ENCODE results near the gene BMP6.
"Not testable (repeated sequence)": the region's sequence is repeated elsewhere in the genome, so short reads cannot be mapped to it uniquely, and the experiment has no call there.

The BMP6 gene

DNA sequence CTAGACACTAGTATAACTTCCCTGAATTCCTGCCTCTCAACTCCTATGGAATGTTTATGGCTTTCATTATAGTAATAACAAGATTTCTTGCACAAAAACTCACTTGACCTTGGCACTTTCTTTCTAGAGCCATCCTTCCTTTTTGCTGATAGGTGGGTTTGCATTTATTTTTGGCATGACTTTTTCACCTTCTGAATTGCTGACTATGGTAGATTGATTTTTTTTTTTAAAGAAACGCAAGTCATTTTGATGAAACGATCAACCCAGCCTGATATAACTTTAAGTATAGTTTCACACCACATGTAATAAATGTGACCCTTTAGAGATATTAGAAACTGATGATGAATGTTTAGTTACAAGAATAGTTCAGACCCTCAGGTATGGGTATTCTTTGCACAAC is 61.8 kb downstream of the BMP6 start:
- DNase-seq (ENCODE audit: low read depth) = no peak

DNA sequence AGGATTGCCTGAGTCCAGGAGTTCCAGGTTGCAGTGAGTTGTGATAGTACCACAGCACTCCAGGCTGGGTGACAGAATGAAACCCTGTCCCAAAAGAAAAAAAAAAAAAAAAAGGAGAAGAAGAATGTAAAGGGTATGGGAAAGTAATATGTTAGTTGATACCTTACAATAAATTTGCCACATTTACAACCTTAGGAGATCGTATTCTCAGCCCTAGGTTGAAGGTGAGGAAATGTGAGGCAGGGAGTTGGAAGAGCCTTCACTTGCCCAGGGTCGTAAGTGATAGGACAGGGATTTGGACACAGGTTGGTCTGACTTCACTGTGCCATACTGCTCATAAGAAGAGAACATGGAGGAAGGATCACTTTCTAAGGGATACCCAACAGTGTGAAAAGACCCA is 68.6 kb downstream of the BMP6 start:
- no peak for DNase-seq (ENCODE audit: low read depth)

DNA sequence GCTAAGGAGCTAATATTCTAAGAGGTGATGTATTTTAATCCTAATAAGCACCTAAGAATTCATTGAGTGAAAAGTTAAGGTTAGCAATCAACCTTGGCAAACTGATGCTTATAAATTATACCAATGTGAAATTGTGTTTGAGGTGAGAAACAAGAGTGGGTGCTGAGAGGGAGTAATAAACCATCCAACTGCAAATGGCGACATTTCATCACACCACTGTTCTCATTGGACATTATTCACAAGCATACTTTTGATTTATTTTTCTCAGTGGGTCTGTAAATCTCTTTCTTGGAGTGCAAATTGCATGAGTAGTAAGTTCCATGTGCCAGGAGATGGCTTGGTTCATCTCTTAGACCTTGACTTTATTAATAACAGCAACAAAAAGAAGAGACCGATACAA is 71.5 kb downstream of the BMP6 start:
- no peak for DNase-seq (ENCODE audit: low read depth)

DNA sequence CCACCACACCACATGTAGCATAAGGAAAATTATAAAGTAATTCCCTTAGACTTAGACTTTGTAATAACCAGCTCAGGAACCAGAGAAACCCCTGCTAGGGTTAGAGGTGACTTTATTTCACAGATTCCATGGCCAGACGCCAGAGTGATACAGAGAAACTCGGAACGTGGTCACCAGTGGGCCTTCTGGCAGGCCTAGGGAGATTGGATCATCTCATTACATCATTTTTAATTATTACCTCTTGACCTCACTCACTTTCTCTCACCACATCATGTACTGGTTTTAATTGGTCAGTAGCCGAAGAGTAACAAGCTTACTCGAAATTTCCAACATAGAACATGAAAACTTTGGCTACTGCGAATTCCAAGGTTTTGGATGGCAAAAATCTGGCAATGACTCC is 72.9 kb downstream of the BMP6 start:
- DNase-seq (ENCODE audit: low read depth) = no peak

DNA sequence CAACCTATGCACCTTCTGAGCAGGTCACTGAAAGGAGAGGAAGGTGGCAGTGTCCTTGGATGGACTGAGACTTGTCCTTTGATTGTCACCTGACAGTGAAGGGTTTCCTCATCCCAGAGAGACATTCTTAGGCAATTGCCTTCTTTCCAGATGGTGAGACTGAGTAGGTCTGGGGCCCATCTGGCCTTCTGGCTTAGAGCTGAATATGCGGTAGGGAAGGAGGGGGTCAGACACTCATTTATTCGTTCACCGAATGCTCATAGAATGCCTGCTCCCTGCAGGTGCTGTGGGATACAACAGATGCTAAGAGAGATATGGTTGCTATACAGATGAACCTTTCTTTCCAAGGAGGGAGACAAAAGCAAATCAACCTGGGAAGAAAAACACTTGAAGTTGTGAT is 76.8 kb downstream of the BMP6 start:
- no peak for DNase-seq (ENCODE audit: low read depth)

DNA sequence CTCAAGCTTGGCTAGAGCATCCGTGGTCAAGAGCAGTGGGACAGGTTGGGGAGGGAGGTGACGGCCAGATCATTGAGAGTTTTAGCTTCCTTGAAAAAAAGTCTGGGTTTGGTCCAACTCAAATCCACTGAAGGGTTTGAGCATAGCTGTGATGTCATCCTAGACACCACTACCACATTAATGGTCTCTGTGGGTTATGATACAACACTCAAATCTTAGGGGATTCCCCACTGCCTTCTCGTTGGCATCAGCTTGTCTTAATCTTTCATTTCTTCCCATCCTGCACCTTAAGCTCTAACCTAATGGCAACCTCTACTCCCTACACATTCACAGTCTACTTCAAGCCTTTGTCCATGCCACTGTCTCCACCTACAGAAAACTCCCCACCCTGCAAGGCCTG is 77.3 kb downstream of the BMP6 start:
- peak; percentile 5 for DNase-seq (ENCODE audit: low read depth)

DNA sequence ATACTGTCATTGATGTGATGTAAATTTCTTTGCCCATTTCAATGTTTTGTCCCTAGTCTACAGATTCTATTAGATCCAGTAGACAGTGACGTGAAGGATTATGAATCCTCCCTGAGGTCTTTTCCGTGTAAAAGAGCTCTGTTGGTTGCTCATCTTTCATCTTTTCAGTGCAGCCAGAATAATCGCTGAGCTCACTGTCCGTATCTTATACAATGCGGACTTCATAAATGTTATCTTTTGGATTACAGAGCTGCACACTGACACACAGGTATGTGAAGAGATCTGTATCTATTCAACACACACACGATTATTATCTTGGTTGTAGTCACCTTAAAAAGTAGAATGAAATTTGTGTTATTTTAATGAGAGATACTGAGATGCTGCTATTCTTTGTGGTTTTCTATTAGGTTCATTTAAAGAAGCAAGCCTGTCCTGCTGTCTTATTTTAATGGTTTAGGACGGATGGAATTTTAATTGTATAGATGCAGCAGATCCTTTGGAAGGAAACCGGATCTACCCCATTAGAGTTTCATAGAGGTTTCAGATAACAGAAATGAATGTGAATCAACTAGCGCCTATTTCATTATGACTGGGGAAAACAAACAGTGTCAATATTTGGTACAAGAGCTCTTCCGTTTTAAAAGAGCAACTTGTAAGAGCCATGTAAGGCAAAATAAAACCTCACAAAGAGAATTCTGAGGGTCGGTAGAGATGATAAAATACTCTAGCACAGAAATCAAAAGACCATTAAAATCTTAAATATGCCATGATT is 79.4 kb downstream of the BMP6 start:
- no peak for DNase-seq (ENCODE audit: low read depth)

DNA sequence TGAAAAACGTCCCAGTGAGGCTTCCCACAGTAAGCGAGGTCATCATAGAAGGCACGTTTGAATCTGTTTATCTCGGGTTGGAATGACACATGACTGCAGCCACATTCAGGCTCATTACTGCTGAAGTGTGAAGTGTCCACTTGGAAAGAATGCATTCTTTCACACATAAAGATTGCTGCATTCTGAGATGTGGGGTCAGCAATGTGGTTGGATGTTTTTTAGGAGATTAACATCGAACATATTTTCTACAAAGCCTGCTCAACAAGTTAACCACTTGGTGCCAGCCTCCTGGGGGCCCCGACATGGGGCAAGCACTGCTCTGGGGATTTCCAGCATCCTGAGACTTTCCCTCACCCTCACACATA is 79.9 kb downstream of the BMP6 start:
- peak; percentile 33 for DNase-seq (ENCODE audit: low read depth)

DNA sequence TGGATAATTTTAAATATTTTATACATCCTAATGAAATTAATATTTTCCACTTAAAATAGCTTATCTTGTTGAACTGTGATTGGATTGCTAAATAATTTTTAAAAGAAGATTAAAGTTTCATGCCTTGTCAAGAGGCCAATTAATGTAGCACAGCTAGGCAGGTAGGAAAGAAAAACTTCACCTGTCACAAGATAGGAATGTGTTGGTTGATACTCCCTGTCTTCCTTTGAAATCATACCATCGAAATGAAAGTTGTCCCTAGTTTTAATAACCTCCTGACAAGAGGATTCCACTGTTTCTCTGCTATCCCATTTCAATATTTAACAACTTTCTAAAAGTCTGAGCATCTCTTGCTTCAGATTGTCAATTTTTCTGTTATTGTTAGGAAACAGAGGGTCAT is 80.8 kb downstream of the BMP6 start:
- DNase-seq (ENCODE audit: low read depth) = no peak

DNA sequence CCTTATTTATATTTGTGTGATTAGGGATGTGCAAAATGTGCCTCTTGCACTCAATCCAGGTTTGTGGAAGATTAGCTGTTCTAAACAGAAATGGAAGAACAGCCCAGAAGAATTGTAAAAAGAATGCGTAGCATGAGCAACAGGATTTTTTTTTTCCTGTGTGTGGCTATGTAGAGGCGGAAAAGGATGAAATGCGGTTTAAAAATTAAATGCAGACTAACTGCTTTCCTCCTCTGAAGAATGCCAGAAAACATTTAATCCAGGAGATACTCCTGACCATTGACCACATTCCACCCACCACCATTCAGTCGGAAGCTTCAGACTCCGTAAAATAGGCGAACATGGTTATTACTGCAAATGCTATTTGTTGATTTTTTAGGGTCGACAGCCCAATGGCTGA is 83.4 kb downstream of the BMP6 start:
- DNase-seq (ENCODE audit: low read depth) = peak; percentile 56

DNA sequence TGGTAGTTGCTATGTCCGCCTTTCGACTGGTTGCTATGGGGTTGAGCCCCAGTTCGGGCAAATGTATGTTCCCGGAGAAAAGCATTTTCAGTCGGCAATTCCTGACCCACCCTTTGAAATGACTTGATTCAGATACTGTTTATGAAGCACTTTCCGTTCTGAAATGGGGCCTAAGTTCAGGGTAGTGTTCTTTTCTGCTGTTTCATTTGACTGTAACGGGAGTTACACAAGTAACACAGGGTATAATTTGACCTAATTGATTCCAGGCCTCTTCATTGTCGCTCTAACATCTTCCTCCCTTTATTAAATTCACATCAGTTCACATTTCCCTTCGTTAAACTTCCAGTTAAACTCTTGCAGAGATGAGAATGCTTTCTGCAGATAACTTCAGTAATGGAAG is 85.5 kb downstream of the BMP6 start:
- no peak for DNase-seq (ENCODE audit: low read depth)

DNA sequence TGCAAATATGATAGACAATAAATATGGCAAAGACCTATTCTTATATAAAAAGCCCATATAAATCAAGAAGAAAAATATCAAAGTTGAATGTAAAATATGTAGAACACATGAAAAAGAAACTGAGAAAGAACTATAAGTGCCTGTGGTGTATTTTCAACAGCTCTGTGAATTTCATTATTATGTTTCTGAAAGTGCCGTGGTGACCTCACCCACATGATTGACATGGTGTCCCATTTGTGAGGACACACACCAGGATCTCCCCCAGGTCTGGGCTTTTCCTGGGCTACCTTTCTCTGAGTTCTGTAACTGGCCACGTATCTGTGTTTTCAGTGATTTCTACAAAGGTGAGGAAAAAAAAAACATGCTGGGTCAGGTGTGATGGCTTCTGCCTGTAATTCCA is 86.7 kb downstream of the BMP6 start:
- DNase-seq (ENCODE audit: low read depth) = no peak

DNA sequence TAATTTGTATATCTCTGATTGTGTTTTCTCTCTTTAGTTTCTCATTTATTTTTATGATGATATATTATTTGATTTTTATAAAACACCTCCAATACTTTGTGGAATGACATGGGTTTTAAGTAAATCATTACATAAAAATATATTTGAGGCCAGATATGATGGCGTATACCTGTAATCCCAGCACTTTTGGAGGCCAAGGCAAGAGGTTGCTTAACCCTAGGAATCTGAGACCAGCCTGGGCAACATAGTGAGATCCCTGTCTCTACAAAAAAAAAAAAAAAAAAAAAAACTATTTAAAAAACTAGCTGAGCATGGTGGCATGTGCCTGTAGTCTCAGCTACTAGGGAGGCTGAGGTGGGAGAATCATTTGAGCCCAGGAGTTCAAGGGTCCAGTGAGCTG is 87.3 kb downstream of the BMP6 start:
- no peak for DNase-seq (ENCODE audit: low read depth)

DNA sequence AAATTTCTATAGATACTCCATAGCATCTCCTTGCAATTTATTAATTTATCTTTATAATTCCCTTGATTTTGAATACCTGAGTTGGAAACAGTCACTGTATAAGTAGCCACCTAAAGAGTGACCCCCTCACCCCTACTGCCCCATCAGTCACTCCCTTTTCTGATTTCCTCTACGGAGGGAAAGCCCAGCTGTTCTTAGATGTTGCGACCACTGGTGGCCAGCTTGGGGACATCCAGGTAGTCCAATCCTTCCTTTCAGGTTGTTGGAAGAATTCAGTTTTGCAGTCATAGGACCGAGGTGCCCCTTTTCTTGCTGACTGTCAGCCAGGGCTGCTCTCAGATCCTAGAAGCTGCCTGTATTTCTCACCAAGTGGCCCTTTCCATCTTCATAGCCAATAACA is 87.8 kb downstream of the BMP6 start:
- DNase-seq (ENCODE audit: low read depth) = no peak

DNA sequence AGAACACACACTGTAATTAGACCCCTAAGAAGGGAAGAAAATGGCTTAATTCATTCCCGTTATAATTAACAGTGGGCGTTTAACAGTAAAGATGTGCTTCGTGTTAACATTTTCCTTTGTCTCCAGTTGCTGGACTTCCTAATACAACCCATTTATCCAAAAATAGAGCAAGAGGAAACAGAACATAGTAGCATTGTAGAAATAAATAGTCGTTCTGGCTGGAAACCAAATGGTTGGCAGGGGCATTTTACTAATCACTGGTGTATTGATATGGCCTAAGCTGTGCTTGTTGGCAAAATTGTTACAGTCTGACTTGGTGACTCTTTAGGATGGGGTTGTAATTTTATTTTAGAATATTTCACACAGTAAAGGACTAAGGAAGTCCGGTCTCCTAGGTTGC is 89.8 kb downstream of the BMP6 start:
- DNase-seq (ENCODE audit: low read depth) = no peak

DNA sequence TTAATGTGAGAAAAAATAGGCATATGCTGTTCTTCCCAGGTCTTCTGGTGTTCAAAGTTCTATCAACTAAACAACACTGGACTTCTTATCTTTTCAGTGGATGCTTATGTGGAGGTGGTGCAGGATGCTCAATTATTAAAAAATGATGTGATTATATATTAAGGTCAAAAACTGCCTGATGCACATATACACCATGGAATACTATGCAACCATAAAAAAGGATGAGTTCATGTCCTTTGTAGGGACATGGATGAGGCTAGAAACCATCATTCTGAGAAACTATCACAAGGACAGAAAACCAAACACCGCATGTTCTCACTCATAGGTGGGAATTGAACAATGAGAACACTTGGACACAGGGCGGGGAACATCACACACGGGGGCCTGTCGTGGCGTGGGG is 91.3 kb downstream of the BMP6 start:
- not testable (repeated sequence) for DNase-seq (ENCODE audit: low read depth)

DNA sequence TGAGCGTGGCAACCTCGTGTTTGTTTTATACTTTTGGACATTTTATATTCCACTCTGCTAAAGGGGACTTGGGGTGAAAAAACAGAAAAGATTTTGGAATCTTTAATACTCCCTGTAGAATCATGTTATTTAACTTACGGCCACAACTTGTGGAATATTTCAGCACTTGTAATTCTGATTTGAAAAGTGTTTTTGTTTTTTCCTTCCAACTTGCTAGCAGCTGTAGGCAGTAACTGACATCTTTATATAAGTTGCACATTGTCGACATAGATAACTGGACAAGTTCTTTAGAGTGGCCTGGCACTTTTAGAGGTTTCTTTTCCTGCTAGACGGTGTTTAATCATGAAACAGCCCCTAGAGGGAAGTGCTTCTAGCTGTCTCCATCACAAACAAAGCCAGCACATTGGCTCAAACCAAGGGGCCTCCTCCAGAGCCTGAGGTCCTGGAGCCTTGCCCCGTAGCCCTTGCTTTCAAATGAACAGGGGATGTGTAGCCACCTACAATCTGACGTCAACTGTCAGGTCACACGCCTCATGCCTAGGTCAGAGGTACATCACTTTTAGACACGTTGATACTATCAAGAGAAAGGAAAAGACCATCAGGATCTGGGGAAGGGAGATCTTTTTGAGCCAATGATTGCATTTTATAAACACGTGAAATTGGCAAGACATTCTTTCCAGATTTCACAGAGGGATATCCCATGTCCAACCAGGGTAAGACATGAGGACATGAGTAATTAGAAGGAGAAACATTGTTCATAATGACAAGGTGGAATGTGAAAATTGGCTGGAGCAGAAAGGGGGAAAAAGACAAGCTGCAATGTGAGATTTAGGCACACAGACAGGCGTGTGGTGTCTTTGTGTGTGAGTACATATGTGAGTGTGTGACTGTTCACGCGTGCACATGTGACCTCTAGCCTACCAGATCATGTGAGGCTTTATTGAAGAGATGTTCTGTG is 92.6 kb downstream of the BMP6 start:
- DNase-seq (ENCODE audit: low read depth) = no peak

DNA sequence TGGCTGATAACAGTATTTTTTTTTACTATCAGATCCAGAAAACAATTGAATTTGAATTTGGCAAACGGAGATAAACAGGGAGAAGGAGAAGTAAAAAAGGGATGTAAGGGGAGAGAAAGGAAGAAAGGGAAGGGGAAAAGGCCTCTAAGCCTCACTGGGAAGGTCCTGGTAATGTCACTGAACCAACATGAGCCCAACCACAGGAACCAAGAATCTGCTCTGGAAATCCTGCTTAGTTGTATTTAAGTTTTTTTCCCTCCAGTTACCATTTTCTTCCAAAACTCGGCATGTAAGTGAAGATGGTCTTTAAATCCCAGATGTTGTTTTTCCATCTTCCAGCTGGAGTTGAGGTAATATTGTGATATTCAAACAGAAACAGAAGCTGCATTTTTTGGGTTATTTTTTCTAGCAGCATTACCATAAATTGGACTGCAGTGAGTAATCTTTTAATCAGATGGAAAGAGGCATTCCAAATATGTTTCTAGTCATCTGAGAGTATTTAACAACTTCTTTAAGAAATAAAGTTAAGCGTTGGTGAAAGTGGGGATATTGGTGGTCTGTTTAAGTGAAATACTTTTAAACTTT is 93.6 kb downstream of the BMP6 start:
- DNase-seq (ENCODE audit: low read depth) = peak; percentile 14

DNA sequence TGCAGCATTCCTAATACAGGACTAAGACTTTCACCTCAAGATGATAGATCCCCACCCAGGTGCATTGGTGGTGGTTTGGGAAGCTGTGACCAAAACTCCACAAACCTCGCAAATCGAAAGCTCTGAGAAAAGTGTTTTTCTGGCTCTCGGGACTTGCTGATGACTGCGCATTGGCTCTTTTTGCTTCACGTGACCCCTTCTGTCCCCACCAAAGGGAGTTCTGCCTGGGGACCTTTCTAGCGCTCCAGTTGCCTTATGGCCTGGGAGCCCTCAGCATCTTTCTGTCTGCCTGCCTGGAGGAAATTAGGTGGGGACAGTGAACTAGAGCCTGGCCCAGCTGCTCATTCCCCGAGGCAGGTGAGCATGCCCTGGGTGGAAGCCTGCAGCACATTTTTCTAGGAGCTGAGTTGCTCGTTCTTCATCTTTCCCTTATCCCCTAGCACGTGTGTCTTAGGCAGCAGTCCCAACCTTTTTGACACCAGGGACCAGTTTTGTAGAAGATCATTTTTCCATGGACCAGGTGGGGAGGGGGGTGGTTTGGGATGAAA is 94.5 kb downstream of the BMP6 start:
- DNase-seq (ENCODE audit: low read depth) = no peak

DNA sequence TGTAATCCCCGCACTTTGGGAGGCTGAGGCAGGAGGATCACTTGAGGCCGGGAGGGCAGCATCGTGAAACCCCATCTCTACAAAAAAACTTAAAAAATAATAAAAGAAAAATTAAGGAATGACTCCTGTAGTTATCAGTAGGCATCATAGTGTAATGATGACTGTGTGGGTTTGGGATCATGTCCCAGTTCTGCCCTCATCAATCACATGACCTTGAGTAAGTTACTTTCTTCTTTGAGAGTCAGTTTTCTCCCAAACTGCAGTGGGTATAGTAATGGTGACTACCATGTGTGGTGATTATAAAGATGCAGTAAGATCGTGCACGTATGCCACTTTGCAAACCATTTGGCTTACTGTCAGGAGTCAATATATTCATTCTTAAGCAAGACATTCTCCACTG is 95.5 kb downstream of the BMP6 start:
- DNase-seq (ENCODE audit: low read depth) = peak; percentile 38

DNA sequence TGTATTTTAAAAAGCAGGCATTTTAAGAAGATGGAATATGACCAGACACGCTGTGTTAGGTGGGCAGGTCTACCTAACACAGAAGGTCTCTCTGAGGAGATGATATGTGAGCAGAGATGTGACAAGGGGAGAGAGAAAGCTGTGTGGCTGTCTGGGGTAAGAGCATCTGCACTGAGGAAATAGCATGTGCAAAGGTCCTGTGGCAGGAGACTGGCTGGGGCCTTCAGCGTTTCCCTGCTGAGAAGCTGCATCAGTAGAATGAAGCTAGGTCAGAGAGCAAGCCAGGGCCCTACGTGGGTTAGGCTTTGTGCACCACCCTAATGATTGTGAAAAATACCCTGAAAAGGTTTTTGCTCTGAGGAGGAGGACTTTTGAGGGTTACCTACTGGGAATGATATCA is 97.7 kb downstream of the BMP6 start:
- no peak for DNase-seq (ENCODE audit: low read depth)

DNA sequence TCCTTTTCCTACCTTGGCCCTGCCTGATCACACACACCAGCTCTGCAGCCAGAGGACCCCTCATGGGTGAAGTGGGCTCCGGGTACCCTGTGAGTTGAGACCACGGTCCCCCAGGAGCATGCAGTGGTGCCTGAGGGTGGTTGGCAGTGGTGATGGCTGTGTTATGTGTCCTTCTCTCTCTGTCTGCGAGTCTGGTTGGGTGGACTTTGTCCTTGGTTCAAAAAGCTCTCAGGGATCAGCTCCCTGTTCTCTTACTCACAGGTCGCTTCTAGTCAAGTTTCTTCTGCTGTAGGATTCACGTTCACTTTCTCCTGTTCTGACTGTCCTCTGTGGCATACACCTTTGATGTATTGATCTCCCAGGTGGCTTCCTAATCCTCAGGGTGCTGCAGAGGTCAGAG is 100.1 kb downstream of the BMP6 start:
- no peak for DNase-seq (ENCODE audit: low read depth)

DNA sequence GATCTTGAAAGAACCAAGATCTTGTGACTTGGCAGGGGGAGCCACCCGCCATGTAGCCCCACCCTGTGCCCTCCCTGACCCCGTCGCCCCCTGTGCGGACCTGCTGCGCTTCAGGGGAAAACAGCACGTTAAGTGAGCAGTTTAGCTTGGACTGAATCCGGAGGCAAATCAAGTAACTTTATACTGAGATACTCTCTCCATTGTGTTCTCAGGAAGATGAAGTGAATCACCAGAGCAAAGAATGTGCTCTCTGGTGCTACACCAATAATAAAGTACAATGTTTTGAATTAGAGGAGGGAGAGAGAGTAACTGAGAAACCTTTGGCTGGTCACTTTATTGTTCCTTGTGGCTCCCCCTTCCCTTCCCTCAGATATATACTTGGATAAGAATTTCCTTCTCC is 101.2 kb downstream of the BMP6 start:
- DNase-seq (ENCODE audit: low read depth) = no peak
